NCI-H2196 (cell line): ENCODE results near the gene CTCFL.
"Not testable (repeated sequence)": the region's sequence is repeated elsewhere in the genome, so short reads cannot be mapped to it uniquely, and the experiment has no call there.

Experiments used
- DNase-seq: peaks from one replicate; lab custom pipeline; 2025; ENCODE audit not compliant: unreplicated experiment; lab: John Stamatoyannopoulos, UW

The CTCFL gene

DNA sequence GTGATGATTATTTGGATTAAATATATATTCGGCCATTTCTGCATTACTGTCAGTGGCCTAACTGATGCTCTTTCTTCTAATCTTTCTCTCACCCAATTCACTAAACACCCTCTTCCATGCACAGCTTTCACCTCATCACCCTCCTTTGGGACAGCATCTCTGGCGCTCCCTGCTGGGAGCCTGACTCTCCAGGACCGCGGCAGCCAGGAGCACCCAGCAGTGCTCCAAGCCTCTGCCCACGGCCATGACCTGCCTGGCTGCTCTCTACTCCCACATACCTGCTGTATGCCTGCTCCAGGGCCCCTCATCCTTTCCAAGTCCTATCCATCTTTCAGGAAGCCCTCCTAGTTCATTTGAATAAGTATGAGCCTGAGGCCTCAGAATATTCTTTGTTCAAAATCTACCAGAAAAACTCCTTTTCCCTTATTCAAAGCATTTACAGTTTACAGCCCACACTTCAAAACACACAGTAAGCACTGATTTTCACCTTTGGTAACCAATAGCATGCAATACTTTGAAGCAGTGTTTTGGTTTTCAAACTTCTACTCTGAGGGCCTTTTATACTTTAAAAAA lies 15.2 kb downstream of the CTCFL start:
- no peak for DNase-seq

DNA sequence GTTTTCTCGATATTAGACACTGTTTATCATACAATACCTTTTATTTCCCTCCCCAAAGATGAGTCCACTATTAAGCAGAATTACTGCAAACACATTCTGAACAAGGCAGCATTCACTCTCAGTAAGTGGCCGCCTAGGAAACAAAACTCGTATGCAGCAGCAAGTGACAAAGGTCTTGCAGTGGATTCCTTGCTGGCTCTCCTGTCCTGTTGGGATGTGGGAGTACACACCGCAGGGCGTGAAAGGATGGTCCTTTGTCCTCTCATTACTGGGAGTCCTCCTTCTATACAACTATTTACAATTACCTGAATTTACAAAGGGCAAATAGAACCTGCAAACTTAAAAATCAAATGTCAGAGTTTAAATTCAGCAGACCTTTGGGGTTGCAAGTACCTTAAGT lies 16.1 kb downstream of the CTCFL start:
- DNase-seq: no peak

DNA sequence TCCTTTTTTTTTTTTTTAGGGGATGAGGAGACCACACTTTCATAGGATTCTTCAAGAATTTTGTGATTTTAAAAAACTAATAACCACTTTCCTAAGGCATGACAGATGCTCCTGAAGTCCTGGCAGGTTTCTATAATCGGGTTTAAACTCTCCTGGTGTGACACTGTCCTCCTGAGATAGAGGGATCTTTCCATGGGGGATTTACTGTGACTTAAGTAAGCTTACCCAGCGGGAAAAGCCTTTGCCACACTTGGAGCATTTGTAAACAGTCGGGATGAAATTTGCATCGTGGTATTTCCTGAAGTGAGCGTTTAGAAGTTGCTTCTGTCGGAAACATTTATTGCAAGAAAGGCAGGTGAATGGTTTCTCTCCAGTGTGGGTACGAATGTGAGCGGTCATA lies 16.6 kb downstream of the CTCFL start:
- DNase-seq: no peak

DNA sequence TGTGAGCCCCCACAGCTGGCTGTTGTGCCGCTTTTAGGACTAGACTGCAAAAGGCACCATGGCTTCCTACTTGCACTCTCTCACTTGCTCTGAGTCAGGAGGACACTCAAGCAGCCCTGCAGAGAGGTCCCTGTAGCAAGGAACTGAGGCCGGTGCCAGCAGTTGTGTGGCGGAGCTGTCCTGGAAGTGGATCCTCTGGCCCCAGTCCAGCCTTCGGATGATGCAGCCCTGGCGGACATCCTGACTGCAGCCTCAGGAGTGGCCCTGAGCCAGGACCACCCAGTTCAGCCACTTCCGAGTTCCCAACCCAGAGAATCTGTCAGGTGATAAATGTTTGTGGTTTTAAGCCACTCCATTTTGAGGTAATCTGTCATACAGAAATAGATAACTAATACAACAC lies 17.5 kb downstream of the CTCFL start:
- no peak for DNase-seq

DNA sequence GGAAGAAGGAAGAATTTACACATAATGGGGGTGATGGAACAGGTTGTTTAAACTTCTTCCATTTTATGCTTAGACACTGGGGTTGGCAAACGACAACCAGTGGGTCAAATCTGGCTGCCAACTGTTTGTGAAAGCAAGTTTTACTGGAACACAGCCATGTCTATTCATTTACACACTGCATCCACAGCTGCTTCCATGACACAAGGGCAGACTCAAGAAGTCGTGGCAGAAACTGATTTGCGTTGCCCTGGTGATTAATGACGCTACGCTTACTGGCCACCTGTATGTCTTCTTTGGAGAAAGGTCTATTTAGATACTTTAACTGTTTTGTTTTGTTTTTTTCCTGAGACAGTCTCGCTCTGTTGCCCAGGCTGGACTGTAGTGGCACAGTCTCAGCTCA lies 19.0 kb downstream of the CTCFL start:
- peak; percentile 82 for DNase-seq

DNA sequence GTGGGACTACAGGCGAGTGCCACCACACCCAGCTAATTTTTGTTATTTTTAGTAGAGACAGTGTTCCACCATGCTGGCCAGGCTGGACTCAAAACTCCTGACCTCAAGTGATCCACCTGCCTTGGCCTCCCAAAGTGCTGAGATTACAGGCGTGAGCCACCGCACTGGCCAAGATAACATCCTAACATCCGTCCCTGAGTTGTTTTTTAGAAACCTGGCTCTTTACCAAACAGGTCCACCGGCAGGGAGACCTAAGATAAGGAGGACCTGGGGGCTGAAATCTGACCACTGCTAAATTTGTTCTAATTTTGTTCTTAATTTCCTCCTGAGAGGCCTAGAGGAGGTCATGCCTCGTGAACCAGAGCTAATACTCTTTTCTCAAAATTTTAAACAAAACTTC lies 20.5 kb downstream of the CTCFL start:
- no peak for DNase-seq

DNA sequence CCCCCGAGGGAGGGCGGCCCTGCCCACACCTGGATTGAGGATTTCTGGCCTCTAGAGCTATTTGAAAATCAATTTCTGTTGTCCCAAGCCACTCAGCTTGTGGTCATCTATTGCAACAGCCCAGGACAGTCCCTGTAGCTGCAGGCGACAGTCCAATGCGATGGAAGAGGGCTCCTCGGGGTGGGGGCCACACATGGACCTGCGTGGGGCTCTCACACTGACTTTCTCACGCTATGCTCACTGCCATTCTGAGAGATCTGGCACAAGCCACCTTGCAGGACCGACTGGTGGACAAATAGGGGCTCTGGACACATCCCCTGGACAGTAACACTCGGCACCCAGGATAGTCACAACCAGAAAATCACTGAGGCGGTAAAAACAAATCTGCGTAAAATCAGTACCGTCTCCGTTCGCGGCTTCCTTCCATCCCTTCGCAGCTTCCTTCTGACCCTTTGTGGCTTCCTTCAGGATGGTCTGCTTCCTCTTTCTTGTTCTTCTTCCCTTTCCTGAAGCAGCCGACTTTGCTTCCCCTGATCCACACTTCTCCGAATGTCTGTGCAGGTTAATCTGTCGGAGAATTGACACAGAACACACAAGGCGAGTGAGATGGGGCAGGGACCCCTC lies 21.8 kb downstream of the CTCFL start:
- no peak for DNase-seq

DNA sequence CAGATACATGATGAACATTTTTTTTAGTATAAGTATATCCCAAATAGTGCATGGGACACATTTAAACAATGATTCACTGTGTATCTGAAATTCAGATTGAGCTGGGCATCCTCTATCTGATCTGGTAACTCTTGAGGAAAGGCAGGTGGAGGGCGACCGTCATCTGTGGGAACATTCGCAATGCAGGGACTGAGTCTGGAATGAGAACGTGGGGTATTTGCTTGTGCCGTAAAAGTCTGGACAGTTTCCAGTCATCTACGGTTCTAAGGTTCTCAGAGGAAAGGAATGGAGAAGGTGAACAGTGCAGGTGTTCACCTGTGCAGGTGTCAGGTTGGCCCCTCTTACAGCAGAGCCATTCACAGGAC lies 22.6 kb downstream of the CTCFL start:
- DNase-seq: no peak

DNA sequence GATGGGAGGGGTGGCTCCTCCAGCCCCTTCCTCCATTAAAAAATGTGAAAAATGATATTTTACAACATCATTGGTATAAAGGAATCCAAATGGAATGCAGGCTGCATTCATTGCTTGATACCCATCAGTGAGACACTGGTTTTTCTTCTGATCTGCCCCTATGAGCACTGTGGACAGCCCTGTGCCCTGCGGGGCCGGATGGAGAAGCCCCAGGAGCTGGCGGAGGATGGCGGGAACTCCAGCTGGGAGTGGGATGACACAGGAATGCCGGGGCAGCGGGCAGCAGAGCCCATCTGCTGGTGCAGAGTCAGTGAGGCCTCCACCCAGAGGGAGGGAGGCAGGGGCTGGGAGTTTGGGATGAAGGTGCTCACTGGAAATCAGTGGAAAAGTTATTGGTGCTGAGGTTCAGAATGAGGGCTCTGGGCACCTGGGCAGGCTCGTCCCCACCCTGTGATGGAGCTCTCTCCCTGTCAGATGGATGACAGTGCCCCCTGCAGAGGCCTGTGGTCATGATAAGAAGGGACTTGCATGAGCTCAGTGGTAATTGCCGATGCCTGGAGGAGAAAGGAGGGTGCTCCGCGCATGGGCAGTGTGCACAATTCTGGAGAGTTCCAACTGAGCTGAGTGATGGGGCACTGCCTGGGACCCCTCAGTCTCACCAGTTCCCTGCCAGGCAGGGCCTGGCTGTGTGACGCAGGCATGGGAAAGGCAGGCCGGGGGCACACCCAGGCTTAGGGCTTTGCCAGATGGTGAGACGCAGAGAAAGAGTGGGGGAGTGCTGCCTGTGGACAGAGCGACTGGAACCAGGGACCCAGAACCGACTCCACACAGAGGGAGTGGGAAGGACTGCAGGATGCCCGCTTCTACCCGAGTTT lies 23.2 kb downstream of the CTCFL start:
- no peak for DNase-seq

DNA sequence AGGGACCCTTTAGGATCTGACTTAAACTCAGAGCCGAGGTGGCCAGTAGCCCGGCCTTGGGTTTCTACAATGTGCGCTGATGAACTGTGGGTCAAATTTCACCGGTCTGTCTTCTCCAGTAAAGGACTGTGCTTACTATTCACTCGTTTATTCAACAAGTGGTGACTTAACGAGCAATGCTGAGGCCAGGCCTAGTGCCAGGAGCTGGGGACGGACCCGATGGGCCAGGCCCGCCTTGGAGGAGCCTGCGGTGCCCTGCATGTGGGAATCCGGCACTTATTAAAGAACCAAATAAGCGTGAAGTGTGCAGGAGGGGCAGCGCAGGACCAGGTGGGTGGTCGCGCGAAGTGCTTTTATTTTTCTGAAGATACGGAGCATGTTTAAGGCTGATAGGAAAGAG lies 24.0 kb downstream of the CTCFL start:
- DNase-seq: no peak

DNA sequence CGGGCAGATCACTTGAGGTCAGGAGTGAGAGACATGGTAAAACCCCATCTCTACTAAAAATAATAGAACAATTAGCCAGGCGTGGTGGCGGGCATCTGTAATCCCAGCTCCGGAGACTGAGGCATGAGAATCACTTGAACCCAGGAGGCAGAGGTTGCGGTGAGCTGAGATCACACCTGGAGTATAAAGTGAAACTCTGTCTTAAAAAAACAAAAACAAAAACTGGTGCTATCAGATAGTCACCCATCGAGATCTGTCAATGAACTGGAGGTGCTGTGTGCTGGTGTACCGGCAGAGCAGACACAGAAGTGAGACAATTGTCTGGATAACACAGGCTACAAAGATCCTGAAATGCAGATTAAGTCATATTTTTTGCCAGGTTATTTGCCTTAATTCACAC lies 24.7 kb downstream of the CTCFL start:
- DNase-seq: no peak

DNA sequence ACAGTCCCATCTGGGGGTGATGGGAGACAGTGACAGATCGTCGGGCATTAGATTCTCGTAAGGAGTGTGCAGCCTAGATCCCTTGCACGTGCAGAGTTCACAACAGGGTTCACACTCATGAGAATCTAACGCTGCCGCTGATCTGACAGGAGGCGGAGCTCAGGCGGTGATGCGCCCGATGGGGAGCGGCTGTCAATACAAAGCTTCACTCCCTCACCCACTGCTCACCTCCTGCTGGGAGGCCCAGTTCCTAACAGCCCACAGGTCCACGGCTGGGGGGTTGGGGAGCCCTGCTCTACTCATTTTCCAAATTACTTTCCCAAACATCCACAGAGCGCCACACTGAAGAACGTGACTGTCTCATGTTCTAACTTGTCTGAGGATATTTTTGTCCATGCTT lies 25.3 kb downstream of the CTCFL start:
- DNase-seq: no peak

DNA sequence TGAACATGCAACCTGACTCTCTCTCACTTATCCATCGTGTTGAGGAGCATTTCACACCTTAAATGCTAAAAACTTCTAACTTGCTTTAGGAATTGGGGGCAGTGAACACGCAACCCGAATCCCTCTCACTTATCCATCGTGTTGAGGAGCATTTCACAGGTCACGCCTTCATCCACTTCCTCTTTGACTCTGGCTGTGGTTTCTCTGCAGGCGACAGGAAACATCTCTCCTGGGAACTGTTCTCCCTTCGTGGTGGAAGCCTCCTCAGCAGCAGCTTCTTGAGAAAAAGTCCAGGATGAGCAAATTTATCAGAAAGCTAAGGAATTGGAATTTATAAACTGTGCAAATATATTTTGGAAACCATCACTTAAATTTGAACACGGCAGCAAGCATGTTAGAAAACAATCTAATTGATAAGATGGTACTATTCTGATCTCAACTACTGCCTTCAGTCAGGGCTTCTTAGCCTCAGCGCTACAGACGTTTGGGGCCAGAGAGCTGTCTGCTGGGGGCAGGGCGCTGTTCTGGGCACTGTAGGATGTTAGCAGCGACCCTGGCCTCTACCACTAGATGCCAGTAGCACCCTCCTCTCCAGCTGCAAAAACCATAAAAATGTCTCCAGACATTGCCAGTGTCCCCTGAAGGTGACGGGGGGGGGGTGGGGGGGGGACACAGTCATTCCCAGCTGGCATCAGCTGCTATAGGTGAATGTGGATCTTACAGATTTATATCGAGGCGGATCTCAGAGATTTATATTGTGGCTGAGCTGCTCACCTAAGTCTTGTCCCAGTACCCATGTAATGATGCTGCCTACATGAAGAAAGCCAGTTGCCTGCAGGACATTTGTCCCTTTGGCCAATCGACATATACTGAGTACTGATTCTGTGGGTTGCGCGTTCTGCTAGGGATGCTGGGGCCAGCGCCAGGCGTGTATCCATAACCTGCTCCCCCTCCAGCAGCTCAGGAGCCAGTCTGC lies 26.2 kb downstream of the CTCFL start:
- DNase-seq: peak; percentile 59

DNA sequence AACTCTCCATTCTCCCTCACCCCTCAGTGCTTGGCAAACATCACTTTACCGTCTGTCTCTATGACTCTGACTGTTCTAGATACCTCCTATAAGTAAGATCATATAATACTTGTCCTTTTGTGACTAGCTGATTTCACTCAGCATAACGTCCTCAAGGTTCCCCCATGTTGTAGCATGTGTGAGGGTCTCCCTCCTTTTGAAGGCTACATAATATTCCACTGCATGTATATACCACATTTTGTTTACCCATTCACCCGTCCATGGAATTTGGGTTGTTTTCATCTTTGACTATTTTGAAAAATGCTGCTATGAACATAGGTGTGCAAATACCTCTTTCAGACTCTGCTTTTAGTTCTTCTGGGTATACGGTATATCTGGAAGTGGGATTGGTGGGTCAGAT lies 28.3 kb downstream of the CTCFL start:
- no peak for DNase-seq

DNA sequence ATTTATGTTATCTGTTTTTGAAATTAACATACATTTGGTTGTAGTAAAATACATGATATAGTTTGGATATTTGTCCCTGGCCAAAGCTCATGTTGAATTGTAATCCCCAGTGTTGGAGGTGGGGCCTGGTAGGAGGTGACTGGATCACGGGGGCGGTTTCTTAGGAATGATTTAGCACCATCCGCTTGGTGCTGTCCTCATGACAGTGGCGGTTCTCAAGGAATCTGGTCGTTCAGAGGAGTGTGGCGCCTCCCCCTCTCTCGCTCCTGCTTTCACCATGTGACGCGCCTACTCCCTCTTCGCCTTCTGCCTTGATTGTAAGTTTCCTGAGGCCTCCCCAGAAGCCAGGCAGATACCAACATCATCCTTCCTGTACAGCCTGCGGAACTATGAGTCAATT lies 29.0 kb downstream of the CTCFL start:
- DNase-seq: no peak

DNA sequence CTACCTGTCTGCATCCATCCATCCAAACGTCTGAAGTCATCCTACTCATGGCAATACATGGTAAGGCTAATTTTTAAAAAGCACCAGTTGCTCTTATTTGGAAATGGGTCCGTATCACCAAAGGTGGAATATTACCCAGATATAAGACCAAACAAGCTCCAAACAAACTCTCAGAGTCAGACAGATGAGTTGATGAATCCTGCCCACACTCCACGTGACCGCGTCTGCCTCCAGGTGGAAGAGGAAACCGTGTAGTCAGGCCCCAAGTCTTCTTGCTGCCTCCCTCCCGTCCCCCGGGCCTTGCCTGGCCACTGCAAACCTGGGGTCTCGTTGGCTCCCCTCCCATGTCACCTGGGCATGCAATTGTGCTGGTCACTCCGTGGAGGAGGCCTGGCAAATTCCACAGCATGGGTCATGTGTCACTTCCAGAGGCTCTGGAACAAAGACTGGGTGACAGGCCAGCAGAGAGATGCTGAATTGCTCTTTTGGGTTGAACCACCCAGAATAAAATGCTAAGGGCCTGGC lies 31.8 kb downstream of the CTCFL start:
- no peak for DNase-seq

DNA sequence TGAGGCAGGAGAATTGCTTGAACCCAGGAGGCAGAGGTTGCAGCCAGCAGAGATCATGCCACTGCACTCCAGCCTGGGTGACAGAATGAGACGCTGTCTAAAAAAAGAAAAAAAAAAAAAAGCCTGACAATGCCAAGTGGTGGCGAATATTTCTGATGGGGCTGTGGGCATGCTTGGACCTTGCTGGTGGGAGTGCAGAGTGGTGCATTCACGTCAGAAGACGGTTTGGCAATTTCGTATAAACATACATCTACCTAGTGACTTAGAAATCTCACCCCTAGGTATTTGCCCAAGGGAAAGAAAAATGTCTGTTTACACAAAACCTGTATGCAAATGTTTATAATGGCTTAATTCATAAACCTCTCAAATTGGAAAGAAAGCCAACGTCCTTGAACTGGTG lies 33.6 kb downstream of the CTCFL start:
- DNase-seq: no peak

DNA sequence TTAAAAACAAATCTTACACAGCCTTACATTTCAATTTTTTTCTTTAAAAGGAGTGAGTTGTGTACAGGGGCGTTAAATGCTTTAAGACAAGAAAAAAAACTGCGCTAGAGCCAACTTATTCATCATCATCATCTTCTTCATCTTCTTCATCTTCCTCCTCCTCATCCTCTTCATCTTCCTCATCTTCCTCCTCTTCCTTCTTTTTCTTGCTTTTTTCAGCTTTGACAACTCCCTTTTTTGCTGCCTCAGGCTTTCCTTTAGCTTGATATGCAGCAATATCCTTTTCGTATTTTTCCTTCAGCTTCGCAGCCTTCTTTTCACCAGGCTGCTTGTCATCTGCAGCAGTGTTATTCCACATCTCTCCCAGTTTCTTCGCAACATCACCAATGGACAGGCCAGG lies 36.7 kb downstream of the CTCFL start:
- DNase-seq: not testable (repeated sequence)

DNA sequence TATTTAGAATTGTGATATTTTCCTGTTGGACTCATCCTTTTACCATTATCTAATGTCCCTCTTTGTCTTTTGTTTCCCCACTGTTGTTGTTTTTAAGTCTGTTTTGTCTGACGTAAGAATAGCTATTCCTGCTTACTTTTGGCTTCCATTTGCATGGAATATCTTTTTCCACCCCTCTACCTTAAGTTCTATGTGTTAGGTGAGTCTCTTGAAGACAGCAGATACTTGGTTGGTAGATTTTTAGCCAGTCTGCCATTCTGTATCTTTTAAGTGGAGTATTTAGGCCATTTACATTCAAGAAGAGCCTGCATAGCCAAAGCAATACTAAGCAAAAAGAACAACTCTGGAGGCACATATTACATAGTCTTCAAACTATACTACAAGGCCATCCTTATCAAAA lies 39.2 kb downstream of the CTCFL start:
- DNase-seq: no peak

DNA sequence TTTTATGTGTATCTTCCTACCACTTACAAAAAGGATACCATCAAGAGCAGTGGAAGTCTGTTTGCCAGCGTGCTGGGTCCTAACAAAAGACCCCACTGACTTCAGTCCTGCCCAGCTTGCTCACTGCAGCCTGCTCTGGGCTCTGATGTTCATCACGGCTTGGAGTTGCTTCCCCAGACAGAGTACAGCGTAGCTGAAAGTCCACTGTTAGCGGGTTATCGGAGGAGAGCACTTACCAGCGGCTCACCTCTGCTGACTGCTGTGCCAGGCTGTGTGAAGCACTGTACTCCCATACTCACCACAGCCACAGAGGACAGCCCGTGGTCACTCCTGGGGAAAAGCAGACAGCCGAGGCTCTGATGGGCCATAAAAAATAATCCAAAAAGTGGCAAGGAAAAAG lies 40.2 kb downstream of the CTCFL start:
- DNase-seq: no peak
